ENCODE results near the gene EPS15.
"Not testable (repeated sequence)": the region's sequence is repeated elsewhere in the genome, so short reads cannot be mapped to it uniquely, and the experiment has no call there.

The EPS15 gene

DNA sequence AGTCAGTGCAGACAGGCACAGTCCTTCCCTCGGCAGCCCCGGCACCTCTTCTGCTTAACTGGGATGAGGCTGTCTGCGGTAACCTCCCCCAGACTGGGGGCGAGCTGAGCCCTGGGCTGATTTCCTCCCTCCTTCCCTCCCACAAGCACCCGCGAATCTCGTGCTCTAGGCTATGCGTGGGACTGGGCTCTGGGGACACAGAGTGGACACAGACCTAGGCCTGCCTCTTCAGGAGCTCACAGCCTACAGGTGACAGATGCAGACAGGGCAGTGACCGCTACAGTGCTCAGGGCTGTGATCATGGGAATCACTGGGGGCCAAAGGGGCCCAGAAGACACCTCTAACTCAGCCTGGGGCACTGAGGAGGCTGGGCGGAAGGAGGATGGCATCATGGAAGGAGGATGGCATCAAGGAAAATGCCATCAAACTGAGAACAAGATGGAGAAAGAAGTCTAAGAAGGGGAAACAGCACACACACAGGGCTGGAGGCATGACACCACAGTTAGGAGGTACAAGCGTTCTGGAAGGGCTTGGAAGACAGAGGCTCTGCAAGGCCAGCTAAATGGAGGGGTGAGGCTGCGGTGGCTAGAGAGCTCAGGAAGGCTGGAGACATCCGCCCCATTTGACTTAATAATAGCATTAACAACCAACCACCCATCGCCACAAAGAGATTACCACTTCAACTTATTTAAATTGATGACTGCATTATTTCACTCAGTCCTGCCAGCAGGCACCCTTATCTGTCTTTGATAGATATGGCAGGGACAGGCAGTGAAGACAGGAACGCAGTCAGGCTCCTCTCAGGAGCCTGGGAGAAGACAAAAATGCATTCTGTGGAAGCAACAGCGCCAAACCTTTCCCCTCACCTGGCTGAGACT, 192.9 kb downstream of the EPS15 start:
- in situ Hi-C loops (cut with HindIII; ENCODE audit: low sequenced_read_pairs) = no loop called here
- DNase-seq (ENCODE audit: low read depth) = no peak
- H3K4me3 ChIP-seq (ENCODE audit: low read depth, low read length) = no peak overlapping the region
- TF ChIP-seq, protein P1, sequence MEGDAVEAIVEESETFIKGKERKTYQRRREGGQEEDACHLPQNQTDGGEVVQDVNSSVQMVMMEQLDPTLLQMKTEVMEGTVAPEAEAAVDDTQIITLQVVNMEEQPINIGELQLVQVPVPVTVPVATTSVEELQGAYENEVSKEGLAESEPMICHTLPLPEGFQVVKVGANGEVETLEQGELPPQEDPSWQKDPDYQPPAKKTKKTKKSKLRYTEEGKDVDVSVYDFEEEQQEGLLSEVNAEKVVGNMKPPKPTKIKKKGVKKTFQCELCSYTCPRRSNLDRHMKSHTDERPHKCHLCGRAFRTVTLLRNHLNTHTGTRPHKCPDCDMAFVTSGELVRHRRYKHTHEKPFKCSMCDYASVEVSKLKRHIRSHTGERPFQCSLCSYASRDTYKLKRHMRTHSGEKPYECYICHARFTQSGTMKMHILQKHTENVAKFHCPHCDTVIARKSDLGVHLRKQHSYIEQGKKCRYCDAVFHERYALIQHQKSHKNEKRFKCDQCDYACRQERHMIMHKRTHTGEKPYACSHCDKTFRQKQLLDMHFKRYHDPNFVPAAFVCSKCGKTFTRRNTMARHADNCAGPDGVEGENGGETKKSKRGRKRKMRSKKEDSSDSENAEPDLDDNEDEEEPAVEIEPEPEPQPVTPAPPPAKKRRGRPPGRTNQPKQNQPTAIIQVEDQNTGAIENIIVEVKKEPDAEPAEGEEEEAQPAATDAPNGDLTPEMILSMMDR (IDR thresholded peaks at IDR 0.05; ENCODE audit: low read depth, low read length, missing control alignments) = no peak

DNA sequence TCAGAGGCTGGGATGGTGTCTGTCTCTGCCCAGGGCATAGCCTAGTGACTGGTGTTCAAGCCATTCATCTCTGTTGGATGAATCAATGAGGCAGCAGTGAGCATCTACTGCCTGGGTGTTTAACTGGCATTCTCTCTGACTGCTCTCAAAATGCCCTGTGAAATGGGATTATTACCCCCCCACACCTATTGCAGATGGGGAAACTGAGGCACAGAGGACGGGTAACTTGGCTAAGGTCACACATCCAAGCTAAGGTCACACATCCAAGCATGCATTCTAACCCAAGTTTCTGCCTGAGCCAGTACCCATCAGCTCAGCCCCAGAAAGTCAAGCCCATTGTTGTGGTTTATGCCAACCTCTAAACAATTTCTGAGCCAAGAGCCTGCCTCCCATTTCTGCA, 193.7 kb downstream of the EPS15 start:
- no peak overlapping the region for H3K4me3 ChIP-seq (ENCODE audit: low read depth, low read length)
- in situ Hi-C loops (cut with HindIII; ENCODE audit: low sequenced_read_pairs) = no loop called here
- no peak for DNase-seq (ENCODE audit: low read depth)
- TF ChIP-seq, protein P1 (IDR thresholded peaks at IDR 0.05; ENCODE audit: low read depth, low read length, missing control alignments) = no peak

DNA sequence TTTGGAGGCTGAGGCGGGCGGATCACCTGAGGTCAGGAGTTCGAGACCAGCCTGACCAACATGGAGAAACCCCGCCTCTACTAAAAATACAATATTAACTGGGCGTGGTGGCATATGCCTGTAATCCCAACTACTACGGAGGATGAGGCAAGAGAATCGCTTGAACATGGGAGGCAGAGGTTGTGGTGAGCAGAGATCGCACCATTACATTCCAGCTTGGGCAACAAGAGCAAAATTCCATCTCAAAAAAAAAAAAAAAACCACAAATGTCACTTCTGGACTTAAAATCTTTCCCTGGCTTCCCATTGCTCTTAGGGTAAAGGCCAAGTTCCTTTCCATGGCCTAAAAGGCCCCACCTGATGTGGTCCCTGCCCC, 194.1 kb downstream of the EPS15 start:
- in situ Hi-C loops (cut with HindIII; ENCODE audit: low sequenced_read_pairs); DNase-seq (ENCODE audit: low read depth); H3K4me3 ChIP-seq (ENCODE audit: low read depth, low read length): not testable (repeated sequence)

DNA sequence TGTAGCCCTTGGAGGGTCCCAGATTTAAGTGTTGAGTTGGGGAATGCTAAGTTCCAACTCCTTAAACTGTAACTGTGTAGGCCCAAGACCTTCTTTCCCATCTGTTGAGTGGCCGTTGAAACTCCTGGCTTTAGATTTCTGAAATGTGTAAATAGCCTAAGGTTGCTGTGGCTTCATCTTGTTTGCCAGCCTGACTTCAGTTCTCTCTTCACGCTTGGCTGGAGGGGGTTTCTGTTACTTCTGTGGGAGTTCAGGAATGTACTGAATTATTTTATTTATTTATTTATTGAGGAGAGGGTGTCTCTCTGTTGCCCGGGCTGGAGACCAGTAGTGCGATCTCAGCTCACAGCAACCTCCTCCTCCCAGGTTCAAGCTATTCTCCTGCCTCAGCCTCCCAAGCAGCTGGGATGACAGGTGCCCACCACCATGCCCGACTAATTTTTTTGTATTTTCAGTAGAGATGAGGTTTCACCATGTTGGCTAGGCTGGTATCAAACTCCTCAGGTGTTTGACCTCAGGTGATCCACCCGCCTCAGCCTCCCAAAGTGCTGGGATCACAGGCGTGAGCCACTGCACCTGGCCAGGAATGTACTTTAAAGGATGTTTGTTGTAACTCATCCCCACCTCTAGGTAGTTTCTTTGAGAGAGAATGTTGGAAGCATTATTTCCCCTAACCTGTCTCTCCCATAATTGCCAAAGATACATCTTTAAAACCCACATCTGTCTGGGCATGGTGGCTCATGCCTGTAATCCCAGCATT, 194.6 kb downstream of the EPS15 start:
- in situ Hi-C loops (cut with HindIII; ENCODE audit: low sequenced_read_pairs) = no loop called here
- no peak overlapping the region for H3K4me3 ChIP-seq (ENCODE audit: low read depth, low read length)
- peak; percentile 32 for DNase-seq (ENCODE audit: low read depth)
- TF ChIP-seq, protein P1 (IDR thresholded peaks at IDR 0.05; ENCODE audit: low read depth, low read length, missing control alignments) = no peak

DNA sequence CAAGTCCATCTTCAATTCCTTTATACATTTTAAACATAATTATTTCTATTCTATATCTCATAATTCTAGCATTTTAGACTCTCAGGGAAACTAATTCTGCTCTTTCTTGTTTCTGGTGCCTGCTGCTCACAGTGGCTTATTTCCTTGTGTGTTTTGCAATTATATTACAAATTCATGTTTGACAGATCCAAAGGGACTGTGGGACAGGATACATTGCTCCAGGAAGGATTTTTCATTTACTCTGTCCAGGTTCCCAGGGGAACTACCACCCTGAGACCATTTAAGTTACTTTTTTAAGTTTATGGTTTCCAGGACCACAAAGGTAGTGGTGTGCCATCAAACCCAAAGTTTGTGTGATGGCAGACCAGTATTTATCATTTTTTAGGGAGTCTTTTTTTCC, 195.3 kb downstream of the EPS15 start:
- in situ Hi-C loops (cut with HindIII; ENCODE audit: low sequenced_read_pairs) = no loop called here
- no peak for DNase-seq (ENCODE audit: low read depth)
- H3K4me3 ChIP-seq (ENCODE audit: low read depth, low read length) = no peak overlapping the region
- TF ChIP-seq, protein P1 (IDR thresholded peaks at IDR 0.05; ENCODE audit: low read depth, low read length, missing control alignments) = no peak

DNA sequence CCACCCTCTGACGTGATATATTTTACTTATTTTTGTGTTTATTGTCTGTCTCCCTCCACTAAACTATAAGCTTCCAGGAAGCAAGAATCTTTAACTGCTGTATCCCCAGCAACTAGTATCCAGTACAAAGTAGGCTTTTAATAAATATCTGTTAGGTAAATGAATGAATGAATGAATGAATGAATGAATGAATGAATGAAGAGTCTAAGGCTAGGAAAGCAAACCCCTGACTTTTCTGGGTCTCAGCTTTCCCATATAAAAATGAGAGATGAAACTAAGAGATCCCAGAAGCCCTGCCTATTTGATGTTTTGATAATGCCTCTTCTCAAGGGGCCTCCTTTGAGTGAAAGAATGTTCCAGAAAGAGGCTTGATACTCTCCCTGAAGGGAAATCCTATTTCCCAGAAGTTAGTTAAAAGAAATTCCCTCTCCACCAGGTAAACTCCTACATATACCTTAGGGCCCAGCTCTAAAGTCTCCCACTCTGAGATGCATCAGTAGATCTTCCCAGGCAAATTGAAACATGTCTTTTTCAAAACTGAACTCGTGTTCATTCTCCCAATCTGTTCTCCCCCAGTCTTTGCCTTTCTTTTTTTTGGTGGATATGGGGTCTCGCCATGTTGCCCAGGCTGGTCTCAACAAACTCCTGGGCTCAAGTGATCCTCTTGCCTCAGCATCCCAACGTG, 196.5 kb downstream of the EPS15 start:
- in situ Hi-C loops (cut with HindIII; ENCODE audit: low sequenced_read_pairs) = no loop called here
- DNase-seq (ENCODE audit: low read depth) = no peak
- no peak overlapping the region for H3K4me3 ChIP-seq (ENCODE audit: low read depth, low read length)
- TF ChIP-seq, protein P1 (IDR thresholded peaks at IDR 0.05; ENCODE audit: low read depth, low read length, missing control alignments) = no peak
